Stimulated activated CD8-positive, alpha-beta memory T cell treated with anti-CD3 and anti-CD28 coated beads, Interleukin-15, amount 100 ng/mL, for 24 hours (primary cell): ENCODE results near the gene RGS13.

ENCODE experiments used
- DNase-seq: peaks from one replicate; pipeline ENCODE4 v3.0.0-alpha.2; 2020; ENCODE audit warnings: low read depth

Gene RGS13

GRCh38 chr1:192626366-192627179, 9.4 kb upstream of the RGS13 start:
- DNase-seq = no peak

GRCh38 chr1:192627901-192628300, 8.0 kb upstream of the RGS13 start:
- DNase-seq = no peak

GRCh38 chr1:192628396-192629057, 7.4 kb upstream of the RGS13 start:
- DNase-seq = no peak

- no peak for DNase-seq
These were observed 6.3 kb upstream of the RGS13 start for GRCh38 chr1:192629612-192630011.

- no peak for DNase-seq
These were observed 5.2 kb upstream of the RGS13 start for GRCh38 chr1:192630521-192631287.

GRCh38 chr1:192631749-192632148, 4.2 kb upstream of the RGS13 start:
- no peak for DNase-seq

- DNase-seq = no peak
These were observed 3.8 kb upstream of the RGS13 start for GRCh38 chr1:192632188-192632587.

GRCh38 chr1:192632641-192633532, 3.1 kb upstream of the RGS13 start:
- DNase-seq = no peak

GRCh38 chr1:192633533-192634253, 2.3 kb upstream of the RGS13 start:
- DNase-seq = no peak

GRCh38 chr1:192635041-192635440, 906 bp upstream of the RGS13 start:
- no peak for DNase-seq

GRCh38 chr1:192639607-192640368, 3.8 kb downstream of the RGS13 start:
- DNase-seq = no peak

- DNase-seq = no peak
These were observed 16.2 kb downstream of the RGS13 start for GRCh38 chr1:192652159-192652558.

GRCh38 chr1:192654120-192654519, 18.2 kb downstream of the RGS13 start:
- DNase-seq = no peak

- no peak for DNase-seq
These were observed 18.8 kb downstream of the RGS13 start for GRCh38 chr1:192654591-192655251.

- DNase-seq = no peak
These were observed 21.8 kb downstream of the RGS13 start for GRCh38 chr1:192657760-192658159.

GRCh38 chr1:192658255-192658654, 22.3 kb downstream of the RGS13 start:
- DNase-seq = no peak

GRCh38 chr1:192660613-192661012, 24.7 kb downstream of the RGS13 start:
- DNase-seq = no peak

- no peak for DNase-seq
These were observed 32.5 kb downstream of the RGS13 start for GRCh38 chr1:192668409-192668983.

GRCh38 chr1:192669174-192669573, 33.2 kb downstream of the RGS13 start:
- DNase-seq = no peak
